A673 (cell line): ENCODE data around the gene CASP1. TPM values are rescaled to one million over a fixed set of nuclear protein-coding genes. Genes with fewer than 3 reads are reported as not detected.
"Not testable (repeated sequence)": the region's sequence is repeated elsewhere in the genome, so short reads cannot be mapped to it uniquely, and the experiment has no call there.

Source experiments
- BruUV-seq: library from RNA; stranded (reverse); fragments of 400-500 nt; replicated peaks from 2 replicates; lab custom pipeline; 2021; lab: Mats Ljungman, UMichigan
- CTCF ChIA-PET: fragments of 300-600 bp; sonication (Branson Sonifier 250); formaldehyde crosslinking; loops from one replicate; lab custom pipeline; 2022; ENCODE audit warnings: antibody characterized with exemption; lab: Charles Lee
- POLR2A ChIA-PET: fragments of 300-600 bp; sonication (Branson Sonifier 250); formaldehyde crosslinking; loops from one replicate; lab custom pipeline; 2022; ENCODE audit warnings: antibody characterized with exemption; ENCODE audit not compliant: low non-redundant PET; lab: Charles Lee
- DNase-seq: peaks from one replicate; pipeline ENCODE4 v3.0.0-alpha.2; 2015; ENCODE audit warnings: low spot score
- H3K27ac ChIP-seq: fragments of 200-600 bp; sonication (generic); 2 replicates; pipeline ENCODE4 v1.5.1; 2016; ENCODE audit warnings: mixed run types, low read depth, mild to moderate bottlenecking, mixed read lengths, antibody characterized with exemption, low read length; ENCODE audit not compliant: poor library complexity, severe bottlenecking
- H3K27me3 ChIP-seq: fragments of 200-600 bp; sonication (generic); replicated peaks from 2 replicates; pipeline ENCODE4 v1.6.1; 2017; ENCODE audit warnings: mixed run types, low read depth, mild to moderate bottlenecking, mixed read lengths, antibody characterized with exemption, low read length; ENCODE audit not compliant: insufficient read depth, poor library complexity
- H3K36me3 ChIP-seq: fragments of 200-600 bp; sonication (generic); 2 replicates; pipeline ENCODE4 v1.6.1; 2016; ENCODE audit warnings: mixed run types, mild to moderate bottlenecking, mixed read lengths, antibody characterized with exemption, low read length; ENCODE audit not compliant: insufficient read depth, poor library complexity, severe bottlenecking
- H3K4me1 ChIP-seq: fragments of 200-600 bp; sonication (generic); 2 replicates; pipeline ENCODE4 v1.6.1; 2017; ENCODE audit warnings: mixed run types, mild to moderate bottlenecking, mixed read lengths, antibody characterized with exemption, low read length; ENCODE audit not compliant: insufficient read depth, poor library complexity, severe bottlenecking
- H3K4me3 ChIP-seq: fragments of 200-600 bp; sonication (generic); 2 replicates; pipeline ENCODE4 v1.5.1; 2016; ENCODE audit warnings: low read depth, mixed run types, mild to moderate bottlenecking, mixed read lengths, low read length; ENCODE audit not compliant: poor library complexity, severe bottlenecking
- H3K9me3 ChIP-seq: fragments of 200-600 bp; sonication (generic); 2 replicates; pipeline ENCODE4 v1.6.1; 2016; ENCODE audit warnings: mixed run types, low read depth, mild to moderate bottlenecking, mixed read lengths, antibody characterized with exemption, low read length; ENCODE audit not compliant: poor library complexity, severe bottlenecking
- CTCF ChIP-seq: fragments of 300-800, 200-600 bp; sonication (generic); conservative IDR thresholded peaks from 2 replicates; pipeline ENCODE4 v1.5.1; 2017; ENCODE audit warnings: low read depth, mild to moderate bottlenecking, antibody characterized with exemption, low read length, moderate library complexity, mixed read lengths
- EZH2 ChIP-seq: fragments of 200-600 bp; sonication (generic); IDR thresholded peaks from 2 replicates; pipeline ENCODE4 v1.6.1; 2017; ENCODE audit warnings: borderline replicate concordance, low read depth, mild to moderate bottlenecking, mixed read lengths, antibody characterized with exemption, low read length; ENCODE audit not compliant: poor library complexity, severe bottlenecking
- intact Hi-C: fragments of 100-400 bp; cut with micrococcal nuclease; formaldehyde crosslinking; loops from one replicate; pipeline ENCODE4 v1.10.0; 2022; ENCODE audit not compliant: unreplicated experiment
- total RNA-seq: library from RNA; stranded (reverse); gene quantifications from 2 replicates; pipeline ENCODE4 v1.2.3, GENCODE V29; 2021

Gene CASP1
- total RNA-seq, 1 experiment from 2014 or later = 9.3 TPM

- H3K36me3 ChIP-seq = no peaks in the 10 kb centered on the region
- no TSS peak for BruUV-seq
- intact Hi-C loops = no loop called here
- H3K4me1 ChIP-seq = peaks cover 39% of the 10 kb centered on the region
- no peaks in the 10 kb centered on the region for H3K9me3 ChIP-seq
- ChIA-PET POLR2A (no interaction called here), CTCF (no interaction called here)
- H3K27me3 ChIP-seq = no peaks in the 10 kb centered on the region
- no peak for DNase-seq
- no peak overlapping the region for H3K4me3 ChIP-seq
- TF ChIP-seq CTCF (no peak), EZH2 (no peak)
- H3K27ac ChIP-seq = no peak overlapping the region
Observed at GRCh38 chr11:105078283-105078682, 43.3 kb upstream of the CASP1 start.

GRCh38 chr11:105077141-105077790, 42.3 kb upstream of the CASP1 start:
- CTCF ChIA-PET, intact Hi-C loops, H3K36me3 ChIP-seq, BruUV-seq, POLR2A ChIA-PET, DNase-seq, H3K27ac ChIP-seq, H3K27me3 ChIP-seq, H3K4me3 ChIP-seq, H3K9me3 ChIP-seq: not testable (repeated sequence)
- H3K4me1 ChIP-seq = peaks cover 31% of the 10 kb centered on the region

- ChIA-PET CTCF (no interaction called here), POLR2A (no interaction called here)
- no peaks in the 10 kb centered on the region for H3K36me3 ChIP-seq
- no peak overlapping the region for H3K4me3 ChIP-seq
- H3K27me3 ChIP-seq = no peaks in the 10 kb centered on the region
- no peak for DNase-seq
- H3K4me1 ChIP-seq = peaks cover 7% of the 10 kb centered on the region
- no peak overlapping the region for H3K27ac ChIP-seq
- intact Hi-C loops = no loop called here
- H3K9me3 ChIP-seq = no peaks in the 10 kb centered on the region
- TF ChIP-seq EZH2 = no peak
- no peak for TF ChIP-seq CTCF
- no TSS peak for BruUV-seq
Observed at GRCh38 chr11:105074166-105074530, 39.2 kb upstream of the CASP1 start.
